ENCODE results near the gene GLRX5. TPM values are rescaled to one million over a fixed set of nuclear protein-coding genes. Genes with fewer than 3 reads are reported as not detected.

GLRX5 gene
- total RNA-seq = 10 to 100 TPM; 59.7 to 78.1 TPM
- long read RNA-seq, partial matches to known transcripts = 0 of 1 reads
- long read RNA-seq, other reads (novel, unspliced or antisense) = 0 of 1 reads

- intact Hi-C loops (cut with DNase I) = no loop called here
- peak; percentile 98 for DNase-seq
- ATAC-seq = peak; percentile 96 to 98
These were observed at the start of gene GLRX5 for GRCh38 chr14:95534299-95535225. Gene GLRX5 (plus strand): TSS chr14:95535050. CDS start chr14:95535090, 40 bp downstream.

- ATAC-seq (no peak), DNase-seq (no peak)
- intact Hi-C loops (cut with DNase I) = no loop called here
These were observed 49.5 kb upstream of the GLRX5 start for GRCh38 chr14:95485222-95485819.

- ATAC-seq = no peak
- intact Hi-C loops (cut with DNase I) = no loop called here
- DNase-seq = no peak
These were observed 47.8 kb upstream of the GLRX5 start for GRCh38 chr14:95486875-95487668.

GRCh38 chr14:95487669-95488084 lies 47.2 kb upstream of the GLRX5 start:
- intact Hi-C loops (cut with DNase I) = no loop called here
- no peak for ATAC-seq
- no peak for DNase-seq

GRCh38 chr14:95488376-95489213 lies 46.3 kb upstream of the GLRX5 start:
- peak; percentile 43 to 75 for ATAC-seq
- intact Hi-C loops (cut with DNase I) = no loop called here
- DNase-seq = no peak

- ATAC-seq (peak in 1 of 2 donors; percentile 44), DNase-seq (no peak)
- intact Hi-C loops (cut with DNase I) = no loop called here
These were observed 45.4 kb upstream of the GLRX5 start for GRCh38 chr14:95489214-95490137.

- no peak for DNase-seq
- intact Hi-C loops (cut with DNase I) = no loop called here
- no peak for ATAC-seq
These were observed 44.7 kb upstream of the GLRX5 start for GRCh38 chr14:95490138-95490509.

GRCh38 chr14:95490727-95491451 lies 44.0 kb upstream of the GLRX5 start:
- intact Hi-C loops (cut with DNase I) = no loop called here
- ATAC-seq (peak; percentile 27 to 73), DNase-seq (peak; percentile 74)

GRCh38 chr14:95491936-95492608 lies 42.8 kb upstream of the GLRX5 start:
- intact Hi-C loops (cut with DNase I) = no loop called here
- no peak for ATAC-seq
- DNase-seq = no peak

- intact Hi-C loops (cut with DNase I) = no loop called here
- DNase-seq (no peak), ATAC-seq (no peak)
These were observed 41.3 kb upstream of the GLRX5 start for GRCh38 chr14:95493503-95493902.

GRCh38 chr14:95493976-95494375 lies 40.9 kb upstream of the GLRX5 start:
- DNase-seq (no peak), ATAC-seq (no peak)
- intact Hi-C loops (cut with DNase I) = no loop called here

- DNase-seq (no peak), ATAC-seq (no peak)
- intact Hi-C loops (cut with DNase I) = no loop called here
These were observed 40.4 kb upstream of the GLRX5 start for GRCh38 chr14:95494456-95494855.

GRCh38 chr14:95495076-95495475 lies 39.8 kb upstream of the GLRX5 start:
- intact Hi-C loops (cut with DNase I) = no loop called here

GRCh38 chr14:95495538-95496025 lies 39.3 kb upstream of the GLRX5 start:
- intact Hi-C loops (cut with DNase I) = no loop called here
- ATAC-seq (peak in 1 of 2 donors; percentile 26), DNase-seq (no peak)

More at GRCh38 chr14:95495076-95495475, 39.8 kb upstream of the GLRX5 start:
- no peak for DNase-seq
- no peak for ATAC-seq

- ATAC-seq (peak; percentile 6 to 13), DNase-seq (no peak)
- intact Hi-C loops (cut with DNase I) = no loop called here
These were observed 38.7 kb upstream of the GLRX5 start for GRCh38 chr14:95496111-95496681.

GRCh38 chr14:95496690-95497259 lies 38.1 kb upstream of the GLRX5 start:
- intact Hi-C loops (cut with DNase I) = no loop called here
- DNase-seq = no peak
- peak; percentile 58 to 87 for ATAC-seq

Data from left cardiac atrium (tissue), 4 donors.